Activated CD4-positive, CD25-positive, alpha-beta regulatory T cell treated with anti-CD3 and anti-CD28 coated beads, Interleukin-2, amount 50 U/mL, for 16 hours (primary cell): Measurements from ENCODE around the gene RASSF1.

Experiments
- DNase-seq: peaks from one replicate; pipeline ENCODE4 v3.0.0-alpha.2; 2020; ENCODE audit warnings: low read depth, low spot score

RASSF1 gene

GRCh38 chr3:50300681-50301254 lies 39.9 kb downstream of the RASSF1 start:
- no peak for DNase-seq

GRCh38 chr3:50299929-50300680 lies 40.5 kb downstream of the RASSF1 start:
- DNase-seq, result no peak

- no peak for DNase-seq
Measured at GRCh38 chr3:50299638-50299928, 41.1 kb downstream of the RASSF1 start.

GRCh38 chr3:50298836-50299637 lies 41.6 kb downstream of the RASSF1 start, which contains the start of the genes HYAL3 and NAA80:
TSS of gene HYAL3 (minus strand) at chr3:50299405. CDS start at chr3:50295602, 3,803 bp downstream.
TSS of gene NAA80 (minus strand) at chr3:50299405. CDS start at chr3:50297463, 1,942 bp downstream.
- DNase-seq, result peak; percentile 97

GRCh38 chr3:50297896-50298725 lies 42.5 kb downstream of the RASSF1 start:
- no peak for DNase-seq

GRCh38 chr3:50297384-50297775 lies 43.3 kb downstream of the RASSF1 start:
- no peak for DNase-seq

- DNase-seq, result no peak
Measured at GRCh38 chr3:50296721-50297383, 43.8 kb downstream of the RASSF1 start.

- DNase-seq, result no peak
Measured at GRCh38 chr3:50295553-50296431, 44.8 kb downstream of the RASSF1 start.

GRCh38 chr3:50294492-50295403 lies 45.9 kb downstream of the RASSF1 start:
- no peak for DNase-seq

- no peak for DNase-seq
Measured at GRCh38 chr3:50294089-50294488, 46.5 kb downstream of the RASSF1 start.

GRCh38 chr3:50293079-50293801 lies 47.4 kb downstream of the RASSF1 start:
- DNase-seq, result no peak

GRCh38 chr3:50292159-50293078 lies 48.2 kb downstream of the RASSF1 start, which contains the start of gene IFRD2:
TSS of gene IFRD2 (minus strand) at chr3:50292429. CDS start at chr3:50292274, 155 bp downstream.
- DNase-seq, result peak; percentile 92

- no peak for DNase-seq
Measured at GRCh38 chr3:50290161-50290641, 50.4 kb downstream of the RASSF1 start.

GRCh38 chr3:50289130-50289529 lies 51.5 kb downstream of the RASSF1 start:
- no peak for DNase-seq

GRCh38 chr3:50288387-50289007 lies 52.1 kb downstream of the RASSF1 start:
- no peak for DNase-seq

- DNase-seq, result no peak
Measured at GRCh38 chr3:50287262-50287661, 53.4 kb downstream of the RASSF1 start.
